Trophoblast cell (in vitro differentiated cells and primary cell): ENCODE data around the gene GPR42.
"Not testable (repeated sequence)": the region's sequence is repeated elsewhere in the genome, so short reads cannot be mapped to it uniquely, and the experiment has no call there.

Experiments used
- DNase-seq, 2 donors: peaks; one replicate each; pipeline ENCODE4 v3.0.0-alpha.2; 2016
- H2AFZ ChIP-seq: 2 replicates; pipeline ENCODE4 v1.6.1; 2013; ENCODE audit warnings: low read length, moderate library complexity, mild to moderate bottlenecking; ENCODE audit not compliant: insufficient read depth, poor library complexity
- H2AK5ac ChIP-seq: 2 replicates; pipeline ENCODE4 v1.6.1; 2013; ENCODE audit warnings: mild to moderate bottlenecking, low read length
- H2BK120ac ChIP-seq: 2 replicates; pipeline ENCODE4 v1.6.1; 2013; ENCODE audit warnings: low read length, mild to moderate bottlenecking, moderate library complexity; ENCODE audit not compliant: insufficient read depth, poor library complexity
- H2BK12ac ChIP-seq: 2 replicates; pipeline ENCODE4 v1.6.1; 2013; ENCODE audit warnings: mild to moderate bottlenecking, low read length, moderate library complexity
- H2BK5ac ChIP-seq: 2 replicates; pipeline ENCODE4 v1.6.1; 2013; ENCODE audit warnings: low read length, low read depth, moderate library complexity, mild to moderate bottlenecking; ENCODE audit not compliant: poor library complexity
- H3K14ac ChIP-seq: 2 replicates; pipeline ENCODE4 v1.6.1; 2013; ENCODE audit warnings: mild to moderate bottlenecking, low read length
- H3K18ac ChIP-seq: 2 replicates; pipeline ENCODE4 v1.6.1; 2013; ENCODE audit warnings: mild to moderate bottlenecking, low read length
- H3K23ac ChIP-seq: 2 replicates; pipeline ENCODE4 v1.6.1; 2013; ENCODE audit warnings: low read length
- H3K27ac ChIP-seq: 2 replicates; pipeline ENCODE4 v1.5.1; 2013; ENCODE audit warnings: low read depth, mild to moderate bottlenecking, inconsistent platforms, low read length, moderate library complexity
- H3K27me3 ChIP-seq: 2 replicates; pipeline ENCODE4 v1.6.1; 2013; ENCODE audit warnings: inconsistent platforms, mild to moderate bottlenecking, low read length, moderate library complexity; ENCODE audit not compliant: insufficient read depth
- H3K36me3 ChIP-seq, 2 experiments: 1 replicate in 1 of 2; 2 replicates in 1 of 2; pipeline ENCODE4 v1.6.1; 2013; ENCODE audit warnings: low read length in 2 of 2, mild to moderate bottlenecking in 2 of 2, moderate library complexity in 1 of 2; ENCODE audit not compliant: insufficient read depth in 2 of 2, control insufficient read depth in 1 of 2
- H3K4ac ChIP-seq: 2 replicates; pipeline ENCODE4 v1.6.1; 2013; ENCODE audit warnings: low read depth, mild to moderate bottlenecking, low read length, moderate library complexity
- H3K4me1 ChIP-seq, 2 experiments: 1 replicate in 1 of 2; 2 replicates in 1 of 2; pipeline ENCODE4 v1.6.1; 2013; ENCODE audit warnings: low read length in 2 of 2, mild to moderate bottlenecking in 2 of 2, moderate library complexity in 1 of 2; ENCODE audit not compliant: insufficient read depth in 2 of 2, control insufficient read depth in 1 of 2
- H3K4me2 ChIP-seq: 2 replicates; pipeline ENCODE4 v1.6.1; 2013; ENCODE audit warnings: inconsistent platforms, mild to moderate bottlenecking, low read length, moderate library complexity
- H3K4me3 ChIP-seq: 2 replicates; pipeline ENCODE4 v1.5.1; 2013; ENCODE audit warnings: mild to moderate bottlenecking, low read depth, low read length, inconsistent platforms
- H3K79me1 ChIP-seq: one replicate; pipeline ENCODE4 v1.6.1; 2013; ENCODE audit warnings: low read length
- H3K79me2 ChIP-seq: 2 replicates; pipeline ENCODE4 v1.6.1; 2013; ENCODE audit warnings: low read length, mild to moderate bottlenecking; ENCODE audit not compliant: control insufficient read depth, insufficient read depth, poor library complexity
- H3K9ac ChIP-seq: 2 replicates; pipeline ENCODE4 v1.6.1; 2013; ENCODE audit warnings: mild to moderate bottlenecking, low read length
- H3K9me3 ChIP-seq: 2 replicates; pipeline ENCODE4 v1.6.1; 2013; ENCODE audit warnings: low read depth, mild to moderate bottlenecking, control low read depth, inconsistent platforms, low read length; ENCODE audit not compliant: insufficient read depth
- H4K12ac ChIP-seq: 2 replicates; pipeline ENCODE4 v1.6.1; 2013; ENCODE audit warnings: low read depth, mild to moderate bottlenecking, low read length, moderate library complexity
- H4K8ac ChIP-seq: 2 replicates; pipeline ENCODE4 v1.6.1; 2013; ENCODE audit warnings: low read depth, mild to moderate bottlenecking, low read length, moderate library complexity
- H4K91ac ChIP-seq: one replicate; pipeline ENCODE4 v1.6.1; 2013; ENCODE audit warnings: low read depth, mild to moderate bottlenecking, low read length, moderate library complexity
- WGBS: extraction: QIAGEN DNeasy Blood & Tissue Kit; methylation state at CpG from one replicate; pipeline ENCODE4 v1.1.7; 2013; ENCODE audit warnings: missing lambda C conversion rate; ENCODE audit not compliant: insufficient read length, insufficient coverage; ENCODE audit errors: extremely low coverage; 5-methylcytosine and 5-hydroxymethylcytosine counted together

The GPR42 gene

GRCh38 chr19:35358834-35359233, 12.0 kb upstream of the GPR42 start:
- H3K36me3 ChIP-seq, H2BK5ac ChIP-seq, H3K4me3 ChIP-seq, DNase-seq, H3K9ac ChIP-seq, H3K23ac ChIP-seq, H4K12ac ChIP-seq, H3K79me1 ChIP-seq, H2BK12ac ChIP-seq, H3K79me2 ChIP-seq, H3K18ac ChIP-seq, H3K27me3 ChIP-seq, H4K8ac ChIP-seq, H3K4me2 ChIP-seq, H3K14ac ChIP-seq, H2AK5ac ChIP-seq, H3K27ac ChIP-seq, H2BK120ac ChIP-seq, H3K4me1 ChIP-seq, H3K9me3 ChIP-seq, H2AFZ ChIP-seq, H4K91ac ChIP-seq, H3K4ac ChIP-seq: not testable (repeated sequence)
- no CpG with 5 or more reads among the region's 16 CpGs for WGBS

GRCh38 chr19:35359395-35359794, 11.5 kb upstream of the GPR42 start:
- not testable (repeated sequence) for H2BK5ac ChIP-seq, DNase-seq, H3K4ac ChIP-seq, H3K4me2 ChIP-seq, H4K12ac ChIP-seq, H2BK12ac ChIP-seq, H3K79me1 ChIP-seq, H2AFZ ChIP-seq, H3K9me3 ChIP-seq, H3K18ac ChIP-seq, H4K8ac ChIP-seq, H3K23ac ChIP-seq, H3K79me2 ChIP-seq, H3K27ac ChIP-seq, H2AK5ac ChIP-seq, H3K36me3 ChIP-seq, H3K9ac ChIP-seq, H3K4me3 ChIP-seq, H3K27me3 ChIP-seq, H3K4me1 ChIP-seq, H2BK120ac ChIP-seq, H4K91ac ChIP-seq, H3K14ac ChIP-seq
- no CpG with 5 or more reads among the region's 21 CpGs for WGBS

GRCh38 chr19:35360081-35360480, 10.8 kb upstream of the GPR42 start:
- no CpG with 5 or more reads among the region's 5 CpGs for WGBS

DNA sequence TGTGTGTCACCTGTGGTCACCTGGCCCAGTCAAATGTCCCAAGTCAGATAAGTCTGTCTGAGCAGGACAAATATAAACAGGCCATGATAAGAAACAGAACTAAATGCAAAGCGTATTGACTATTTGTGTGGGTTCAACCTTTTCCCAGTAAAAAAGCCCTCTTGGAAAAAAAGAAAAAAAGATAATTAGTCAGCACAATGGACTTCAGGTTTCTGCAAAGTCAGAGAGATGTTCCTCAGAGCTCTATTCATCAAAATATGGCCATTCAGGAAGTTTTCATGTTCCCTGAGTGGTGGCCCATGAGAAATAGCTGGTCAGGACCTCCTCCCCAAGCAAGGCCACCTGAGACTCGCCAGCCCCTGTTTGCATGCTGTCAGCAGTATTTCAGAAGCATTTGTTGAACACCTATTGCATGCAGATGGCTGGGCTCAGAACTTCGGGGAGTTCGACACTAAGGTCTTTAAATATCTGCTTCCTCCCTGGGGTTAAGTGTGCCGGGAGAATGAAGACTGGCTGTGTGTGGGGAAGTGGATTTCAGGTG, 9.9 kb upstream of the GPR42 start:
- Histone ChIP-seq H2AFZ (no peak overlapping the region), H3K23ac (no peak overlapping the region), H3K79me1 (no peaks in the 10 kb centered on the region), H3K4me1 (no peaks in the 10 kb centered on the region), H3K9ac (no peak overlapping the region), H4K12ac (no peak overlapping the region), H3K4ac (no peak overlapping the region), H3K9me3 (no peaks in the 10 kb centered on the region), H4K91ac (no peak overlapping the region), H2BK120ac (no peak overlapping the region), H3K14ac (no peak overlapping the region), H3K27ac (no peak overlapping the region), H2BK12ac (no peak overlapping the region), H2AK5ac (no peak overlapping the region), H2BK5ac (no peak overlapping the region), H3K4me3 (no peak overlapping the region), H4K8ac (no peak overlapping the region), H3K27me3 (no peaks in the 10 kb centered on the region), H3K79me2 (no peaks in the 10 kb centered on the region), H3K18ac (no peak overlapping the region), H3K36me3 (no peaks in the 10 kb centered on the region), H3K4me2 (no peak overlapping the region)
- WGBS: no CpG with 5 or more reads among the region's 5 CpGs
- DNase-seq: no peak

More at GRCh38 chr19:35360081-35360480, 10.8 kb upstream of the GPR42 start:
- not testable (repeated sequence) for H3K9me3 ChIP-seq, H4K12ac ChIP-seq, H3K14ac ChIP-seq, H2BK120ac ChIP-seq, H4K91ac ChIP-seq, H2BK5ac ChIP-seq, H3K27me3 ChIP-seq, H3K4me3 ChIP-seq, H3K9ac ChIP-seq, H3K4ac ChIP-seq, H3K4me2 ChIP-seq, H4K8ac ChIP-seq, H3K27ac ChIP-seq, H3K79me2 ChIP-seq, H2AFZ ChIP-seq, H3K36me3 ChIP-seq, H2AK5ac ChIP-seq, DNase-seq, H3K23ac ChIP-seq, H3K79me1 ChIP-seq, H3K18ac ChIP-seq, H2BK12ac ChIP-seq, H3K4me1 ChIP-seq
